Cardiac fibroblast (primary cell): Measurements from ENCODE around the gene MED12L.

Source experiments
- DNase-seq, 2 donors: peaks; one replicate each; pipeline versions ENCODE4 v3.0.0 to v3.0.0-alpha.2; 2010; ENCODE audit warnings: low read depth in 2 of 2
- H3K4me3 ChIP-seq, 2 donors: replicated peaks in 1 of 2; 1 replicate in 1 of 2; 2 replicates in 1 of 2; pipeline ENCODE4 v1.5.1; 2011; ENCODE audit warnings: low read depth in 2 of 2, low read length in 2 of 2, mild to moderate bottlenecking in 2 of 2, moderate library complexity in 1 of 2
- TF ChIP-seq, protein P1 (sequence below): IDR thresholded peaks from one replicate; pipeline ENCODE4 v1.5.1; 2011; ENCODE audit warnings: low read depth, mild to moderate bottlenecking, low read length, inconsistent platforms

MED12L gene

GRCh38 chr3:151101270-151101969 lies 16.0 kb downstream of the MED12L start:
- no peak overlapping the region for H3K4me3 ChIP-seq
- TF ChIP-seq, protein P1, sequence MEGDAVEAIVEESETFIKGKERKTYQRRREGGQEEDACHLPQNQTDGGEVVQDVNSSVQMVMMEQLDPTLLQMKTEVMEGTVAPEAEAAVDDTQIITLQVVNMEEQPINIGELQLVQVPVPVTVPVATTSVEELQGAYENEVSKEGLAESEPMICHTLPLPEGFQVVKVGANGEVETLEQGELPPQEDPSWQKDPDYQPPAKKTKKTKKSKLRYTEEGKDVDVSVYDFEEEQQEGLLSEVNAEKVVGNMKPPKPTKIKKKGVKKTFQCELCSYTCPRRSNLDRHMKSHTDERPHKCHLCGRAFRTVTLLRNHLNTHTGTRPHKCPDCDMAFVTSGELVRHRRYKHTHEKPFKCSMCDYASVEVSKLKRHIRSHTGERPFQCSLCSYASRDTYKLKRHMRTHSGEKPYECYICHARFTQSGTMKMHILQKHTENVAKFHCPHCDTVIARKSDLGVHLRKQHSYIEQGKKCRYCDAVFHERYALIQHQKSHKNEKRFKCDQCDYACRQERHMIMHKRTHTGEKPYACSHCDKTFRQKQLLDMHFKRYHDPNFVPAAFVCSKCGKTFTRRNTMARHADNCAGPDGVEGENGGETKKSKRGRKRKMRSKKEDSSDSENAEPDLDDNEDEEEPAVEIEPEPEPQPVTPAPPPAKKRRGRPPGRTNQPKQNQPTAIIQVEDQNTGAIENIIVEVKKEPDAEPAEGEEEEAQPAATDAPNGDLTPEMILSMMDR: no peak
- no peak for DNase-seq

GRCh38 chr3:151106311-151106710 lies 20.8 kb downstream of the MED12L start:
- TF ChIP-seq, protein P1: no peak
- no peak overlapping the region for H3K4me3 ChIP-seq
- no peak for DNase-seq

GRCh38 chr3:151107177-151107576 lies 21.7 kb downstream of the MED12L start:
- TF ChIP-seq, protein P1: no peak
- no peak for DNase-seq
- H3K4me3 ChIP-seq: no peak overlapping the region

- DNase-seq: no peak
- TF ChIP-seq, protein P1: no peak
- H3K4me3 ChIP-seq: no peak overlapping the region
These were observed 22.2 kb downstream of the MED12L start for GRCh38 chr3:151107701-151108100.

- no peak for DNase-seq
- TF ChIP-seq, protein P1: no peak
- no peak overlapping the region for H3K4me3 ChIP-seq
These were observed 23.9 kb downstream of the MED12L start for GRCh38 chr3:151109286-151109800.

DNA sequence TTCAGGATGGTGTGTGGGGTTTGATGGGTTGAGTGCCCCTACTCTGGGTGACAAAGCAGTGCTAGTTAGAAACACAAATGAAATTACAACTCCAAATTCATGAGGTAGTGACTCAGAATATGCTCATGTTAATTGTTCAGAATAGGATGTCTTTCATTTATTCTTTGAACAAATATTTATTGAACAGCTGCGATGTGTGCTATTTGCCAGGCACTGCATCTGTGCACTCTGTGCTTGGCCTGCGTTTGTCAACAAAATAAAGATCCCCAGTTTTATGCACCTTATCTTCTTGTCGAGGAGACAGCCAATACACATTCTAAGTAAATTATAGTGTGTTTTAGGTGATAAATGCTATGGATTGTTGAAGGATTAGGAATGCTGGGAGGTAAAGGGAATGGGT lies 27.3 kb downstream of the MED12L start:
- TF ChIP-seq, protein P1: no peak
- no peak for DNase-seq

More for the DNA sequence above, 27.3 kb downstream of the MED12L start:
- H3K4me3 ChIP-seq: no peak overlapping the region
